Ectodermal cell (in vitro differentiated cells): ENCODE results near the gene TAC4.

Source experiments
- H3K27ac ChIP-seq: 2 replicates; pipeline ENCODE4 v1.7.0; 2013; ENCODE audit warnings: mild to moderate bottlenecking, low read depth, low read length; ENCODE audit not compliant: insufficient read depth, poor library complexity, severe bottlenecking
- H3K27me3 ChIP-seq: 2 replicates; pipeline ENCODE4 v1.7.0; 2013; ENCODE audit warnings: mild to moderate bottlenecking, low read length; ENCODE audit not compliant: insufficient read depth, control insufficient read depth, poor library complexity, severe bottlenecking
- H3K36me3 ChIP-seq: one replicate; pipeline ENCODE4 v1.7.0; 2013; ENCODE audit warnings: low read length; ENCODE audit not compliant: control insufficient read depth, insufficient read depth
- H3K4me1 ChIP-seq: one replicate; pipeline ENCODE4 v1.7.0; 2013; ENCODE audit warnings: low read length; ENCODE audit not compliant: control insufficient read depth, insufficient read depth
- H3K4me3 ChIP-seq: 2 replicates; pipeline ENCODE4 v1.7.0; 2013; ENCODE audit warnings: low read depth, low read length, control low read depth; ENCODE audit not compliant: insufficient read depth
- H3K9me3 ChIP-seq: 2 replicates; pipeline ENCODE4 v1.7.0; 2013; ENCODE audit warnings: mild to moderate bottlenecking, low read length, moderate library complexity; ENCODE audit not compliant: control insufficient read depth
- WGBS, 2 experiments: methylation state at CpG; one replicate each; pipeline ENCODE4 v1.1.7; 2013; ENCODE audit warnings: missing lambda C conversion rate in 2 of 2; 5-methylcytosine and 5-hydroxymethylcytosine counted together

Gene TAC4

DNA sequence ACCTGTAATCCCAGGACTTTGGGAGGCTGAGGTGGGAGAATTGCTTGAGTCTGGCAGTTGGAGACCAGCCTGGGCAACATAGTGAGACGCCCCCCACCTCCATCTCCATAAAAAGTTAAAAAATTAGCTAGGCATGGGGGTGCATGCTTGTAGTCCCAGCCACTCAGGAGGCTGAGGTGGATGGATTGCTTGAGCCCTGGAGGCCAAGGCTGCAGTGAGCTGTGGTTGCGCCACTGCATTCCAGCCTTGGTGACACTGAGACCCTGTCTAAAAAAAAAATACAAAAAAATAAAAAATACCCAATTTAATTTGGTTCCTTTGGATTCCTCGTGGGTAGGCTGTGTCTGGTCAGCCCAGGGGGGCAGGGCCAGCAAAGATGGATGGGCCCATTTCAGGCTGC lies 26.1 kb upstream of the TAC4 start:
- no peak overlapping the region for H3K4me3 ChIP-seq
- 88 to 91% methylated on average over 3 of the region's 3 CpGs for WGBS, 2 experiments
- H3K27ac ChIP-seq, result no peak overlapping the region
- no peaks in the 10 kb centered on the region for H3K27me3 ChIP-seq
- no peaks in the 10 kb centered on the region for H3K9me3 ChIP-seq
- H3K36me3 ChIP-seq, result no peaks in the 10 kb centered on the region
- H3K4me1 ChIP-seq, result peaks cover 11% of the 10 kb centered on the region

DNA sequence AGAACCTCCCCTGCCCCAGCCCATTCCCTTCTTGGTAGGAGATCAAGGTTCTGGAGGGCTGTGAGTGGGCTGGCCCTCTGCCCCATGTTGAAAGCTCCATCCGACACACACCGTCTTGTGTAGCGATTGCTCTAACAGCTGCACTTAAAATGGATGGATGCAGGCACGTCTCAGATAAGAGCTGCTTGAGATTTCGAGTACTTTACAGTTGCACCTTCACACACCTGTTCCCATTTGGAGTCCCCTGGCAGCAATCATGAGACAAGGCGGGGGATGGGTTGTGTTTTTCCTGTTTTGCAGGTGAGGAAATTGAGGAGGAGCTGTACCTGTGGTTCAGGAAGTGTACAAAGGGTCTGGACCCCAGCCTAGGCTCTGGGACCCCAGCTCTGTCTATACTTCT lies 25.6 kb upstream of the TAC4 start:
- Histone ChIP-seq H3K4me1 (peaks cover 12% of the 10 kb centered on the region), H3K9me3 (no peaks in the 10 kb centered on the region), H3K36me3 (no peaks in the 10 kb centered on the region), H3K4me3 (no peak overlapping the region), H3K27me3 (no peaks in the 10 kb centered on the region), H3K27ac (no peak overlapping the region)
- whole genome bisulfite sequencing, 2 experiments, result 88 to 94% methylated on average over 6 of the region's 6 CpGs

DNA sequence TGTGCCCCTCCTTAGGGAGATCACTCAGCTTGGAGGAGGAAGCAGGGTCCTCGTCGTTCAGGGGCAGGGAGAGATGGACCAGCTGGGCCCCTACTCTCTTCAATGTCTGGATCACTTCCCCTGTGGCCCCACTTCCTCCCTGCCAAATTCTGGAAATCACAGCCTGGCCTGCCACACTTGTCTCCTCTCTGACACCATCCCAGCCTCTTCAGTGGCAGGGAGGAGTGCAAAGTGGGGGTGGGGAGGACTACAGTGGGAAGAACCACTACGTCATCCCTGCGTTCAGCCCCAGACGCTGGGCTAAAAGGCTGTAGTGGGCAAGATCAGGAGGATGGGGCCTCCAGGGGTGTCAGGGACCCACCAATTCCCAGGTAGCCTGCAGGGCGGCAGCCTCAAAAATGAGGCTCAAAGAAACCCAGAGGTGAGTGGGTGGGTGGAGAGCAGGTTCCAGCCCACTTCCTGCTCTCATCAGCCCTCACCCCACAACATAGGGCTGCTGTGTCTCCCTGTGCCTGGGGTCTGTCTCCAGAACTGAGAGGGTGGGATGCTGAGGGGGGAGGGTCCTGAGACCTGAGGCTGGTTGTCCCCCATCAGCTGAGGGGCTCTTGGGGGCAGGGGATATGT lies 25.0 kb upstream of the TAC4 start:
- Histone ChIP-seq H3K27me3 (no peaks in the 10 kb centered on the region), H3K9me3 (no peaks in the 10 kb centered on the region), H3K4me3 (no peak overlapping the region), H3K4me1 (peaks cover 17% of the 10 kb centered on the region), H3K27ac (no peak overlapping the region), H3K36me3 (no peaks in the 10 kb centered on the region)
- WGBS, 2 experiments, result 80 to 89% methylated on average over 6 of the region's 6 CpGs

DNA sequence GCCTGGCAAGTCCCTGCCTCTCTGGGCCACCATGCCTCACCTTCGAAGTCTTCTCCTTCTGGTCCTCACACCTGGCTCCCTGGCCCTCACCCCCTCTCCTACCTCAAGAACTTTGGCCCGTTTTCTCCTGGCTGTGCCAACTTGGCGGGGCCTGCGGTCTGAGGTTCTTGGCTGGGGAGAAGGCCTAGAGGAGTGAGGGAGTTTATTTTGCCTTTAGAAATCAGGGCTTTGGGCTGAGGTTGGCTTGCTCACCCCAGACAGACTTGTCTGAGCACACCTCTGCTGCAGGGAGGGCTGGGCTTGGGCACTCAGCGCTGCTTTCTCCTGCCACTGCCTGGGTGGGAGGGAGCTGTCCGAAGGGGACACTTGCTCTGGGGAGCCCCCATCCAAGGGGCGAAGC lies 23.3 kb upstream of the TAC4 start:
- 90 to 92% methylated on average over 7 of the region's 7 CpGs for WGBS, 2 experiments
- no peak overlapping the region for H3K27ac ChIP-seq
- H3K9me3 ChIP-seq, result no peaks in the 10 kb centered on the region
- peaks cover 19% of the 10 kb centered on the region for H3K4me1 ChIP-seq
- H3K4me3 ChIP-seq, result no peak overlapping the region
- no peaks in the 10 kb centered on the region for H3K36me3 ChIP-seq
- H3K27me3 ChIP-seq, result no peaks in the 10 kb centered on the region

DNA sequence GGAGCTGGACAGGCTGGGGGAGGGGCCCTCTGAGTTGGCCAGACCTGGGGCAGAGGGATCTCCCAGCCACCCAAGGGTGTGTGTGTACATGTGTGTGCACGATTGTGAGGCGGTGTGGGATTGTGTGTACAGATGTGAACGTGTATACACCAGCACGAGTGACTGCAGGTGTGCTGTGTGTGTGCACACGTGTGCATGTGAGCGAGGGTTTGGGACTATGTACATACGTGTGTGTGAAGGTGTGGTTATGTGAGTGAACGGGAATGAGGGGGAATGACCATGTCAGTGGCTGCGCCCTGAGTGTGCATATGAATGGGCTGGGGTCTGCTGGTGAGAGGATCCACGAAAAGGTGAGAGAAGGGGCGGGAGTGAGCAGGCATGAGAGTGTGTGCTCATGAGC lies 22.4 kb upstream of the TAC4 start:
- H3K27ac ChIP-seq, result no peak overlapping the region
- H3K9me3 ChIP-seq, result no peaks in the 10 kb centered on the region
- H3K36me3 ChIP-seq, result no peaks in the 10 kb centered on the region
- H3K4me1 ChIP-seq, result peaks cover 25% of the 10 kb centered on the region
- H3K4me3 ChIP-seq, result no peak overlapping the region
- H3K27me3 ChIP-seq, result no peaks in the 10 kb centered on the region
- 92% methylated on average over 11 of the region's 11 CpGs for WGBS, 2 experiments

DNA sequence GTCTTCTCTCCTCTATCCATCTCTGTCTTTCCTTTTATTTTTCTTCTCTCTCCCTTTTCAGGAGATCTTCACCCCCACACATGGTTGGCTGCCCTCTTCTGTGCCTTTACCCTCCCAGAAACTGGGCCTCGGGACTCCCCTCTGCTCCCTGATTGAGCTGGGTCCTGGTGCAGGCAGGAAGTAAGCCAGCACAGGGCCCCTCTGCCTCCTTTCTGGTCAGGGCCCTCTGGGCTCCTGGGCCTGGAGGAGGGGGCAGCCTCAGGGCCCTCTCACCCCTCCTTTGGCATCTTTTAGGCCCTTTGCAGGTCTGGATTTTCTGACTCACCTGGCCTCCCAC lies 21.1 kb upstream of the TAC4 start:
- no peaks in the 10 kb centered on the region for H3K9me3 ChIP-seq

DNA sequence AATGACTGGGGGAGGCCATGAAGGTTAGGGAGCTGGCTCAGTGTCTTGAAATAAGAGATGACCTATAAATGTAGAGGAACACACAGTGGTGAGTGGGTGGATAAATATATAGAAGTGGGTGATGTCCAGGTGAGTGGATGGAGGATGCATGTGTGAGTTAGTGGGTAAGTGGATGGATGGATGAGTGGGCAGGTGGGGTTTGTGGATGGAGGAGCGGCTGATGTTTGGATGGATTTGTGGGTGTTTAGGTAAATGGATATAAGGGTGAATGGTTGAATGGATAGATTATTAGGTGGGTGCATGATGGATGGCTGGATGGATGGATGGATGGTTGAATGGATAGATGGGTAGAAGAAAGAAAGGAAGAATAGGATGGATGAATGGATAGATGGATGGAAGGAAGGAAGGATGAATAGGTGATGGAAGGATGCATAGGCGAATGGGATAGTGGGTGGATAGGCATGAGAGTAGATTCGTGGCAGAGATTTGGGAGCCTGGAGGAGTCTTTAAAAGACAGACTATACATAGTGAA lies 19.1 kb upstream of the TAC4 start:
- H3K4me3 ChIP-seq, result no peak overlapping the region
- no peaks in the 10 kb centered on the region for H3K27me3 ChIP-seq
- no peaks in the 10 kb centered on the region for H3K9me3 ChIP-seq
- H3K36me3 ChIP-seq, result no peaks in the 10 kb centered on the region
- peaks cover 39% of the 10 kb centered on the region for H3K4me1 ChIP-seq
- no peak overlapping the region for H3K27ac ChIP-seq
- WGBS, 2 experiments, result 93 to 95% methylated on average over 3 of the region's 3 CpGs

More for the DNA sequence above, 21.1 kb upstream of the TAC4 start:
- H3K4me1 ChIP-seq, result peaks cover 31% of the 10 kb centered on the region
- WGBS, 2 experiments, result 58 to 64% methylated on average over 1 of the region's 1 CpG
- H3K27ac ChIP-seq, result no peak overlapping the region
- H3K36me3 ChIP-seq, result no peaks in the 10 kb centered on the region
- H3K27me3 ChIP-seq, result no peaks in the 10 kb centered on the region
- no peak overlapping the region for H3K4me3 ChIP-seq

DNA sequence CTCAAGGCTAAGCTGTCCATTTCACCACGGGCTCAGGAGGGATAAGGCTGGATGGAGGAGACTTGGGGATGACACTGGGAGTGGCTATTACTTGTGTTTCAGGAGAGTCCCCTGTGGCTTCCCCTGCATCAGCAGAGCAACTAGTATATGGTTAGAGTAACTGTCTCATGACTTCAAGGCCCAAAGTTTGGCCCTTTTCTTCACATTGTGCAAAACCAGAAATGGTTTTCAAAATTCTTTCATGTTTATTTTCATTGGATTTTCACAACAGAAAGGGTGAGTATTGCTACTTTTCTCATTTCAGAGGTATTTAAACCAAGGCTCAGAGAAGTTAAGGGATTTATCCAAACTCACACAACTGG lies 18.1 kb upstream of the TAC4 start:
- H3K27me3 ChIP-seq, result no peaks in the 10 kb centered on the region
- H3K4me1 ChIP-seq, result peaks cover 39% of the 10 kb centered on the region
- H3K27ac ChIP-seq, result peak overlapping the region; percentile 91
- H3K9me3 ChIP-seq, result no peaks in the 10 kb centered on the region
- no peak overlapping the region for H3K4me3 ChIP-seq
- no peaks in the 10 kb centered on the region for H3K36me3 ChIP-seq
- 0% methylated on average over 1 of the region's 1 CpG for WGBS, 2 experiments

DNA sequence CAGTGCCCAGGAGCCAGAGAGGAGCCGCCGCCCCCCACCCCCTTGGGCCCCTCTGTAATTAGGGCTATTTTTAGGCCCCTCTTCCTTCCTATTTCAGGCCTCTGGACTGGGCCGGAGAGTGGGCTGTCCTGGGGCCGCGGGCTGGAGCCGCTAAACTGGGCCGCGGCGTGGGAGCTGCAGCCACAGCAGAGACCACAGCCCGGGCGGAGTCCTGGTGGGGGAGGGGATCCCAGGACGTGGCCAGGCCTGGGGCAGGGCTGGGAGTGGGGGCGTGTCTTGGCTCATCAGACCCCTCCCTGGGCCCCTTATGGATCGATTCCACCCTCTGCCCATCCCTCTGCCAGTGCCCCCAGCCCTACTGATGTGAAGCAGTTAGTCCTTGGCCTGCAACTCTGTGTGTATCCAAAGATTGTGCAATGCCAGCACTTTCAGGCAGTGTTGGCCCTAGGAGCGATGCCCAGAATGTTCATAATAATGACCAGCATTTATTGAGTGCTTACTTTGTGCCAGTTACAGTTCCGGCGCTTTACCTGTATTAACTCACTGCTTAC lies 15.0 kb upstream of the TAC4 start:
- Histone ChIP-seq H3K4me1 (peaks cover 27% of the 10 kb centered on the region), H3K4me3 (no peak overlapping the region), H3K27ac (no peak overlapping the region), H3K36me3 (no peaks in the 10 kb centered on the region), H3K9me3 (no peaks in the 10 kb centered on the region), H3K27me3 (no peaks in the 10 kb centered on the region)
- WGBS, 2 experiments, result 73 to 78% methylated on average over 17 of the region's 17 CpGs

DNA sequence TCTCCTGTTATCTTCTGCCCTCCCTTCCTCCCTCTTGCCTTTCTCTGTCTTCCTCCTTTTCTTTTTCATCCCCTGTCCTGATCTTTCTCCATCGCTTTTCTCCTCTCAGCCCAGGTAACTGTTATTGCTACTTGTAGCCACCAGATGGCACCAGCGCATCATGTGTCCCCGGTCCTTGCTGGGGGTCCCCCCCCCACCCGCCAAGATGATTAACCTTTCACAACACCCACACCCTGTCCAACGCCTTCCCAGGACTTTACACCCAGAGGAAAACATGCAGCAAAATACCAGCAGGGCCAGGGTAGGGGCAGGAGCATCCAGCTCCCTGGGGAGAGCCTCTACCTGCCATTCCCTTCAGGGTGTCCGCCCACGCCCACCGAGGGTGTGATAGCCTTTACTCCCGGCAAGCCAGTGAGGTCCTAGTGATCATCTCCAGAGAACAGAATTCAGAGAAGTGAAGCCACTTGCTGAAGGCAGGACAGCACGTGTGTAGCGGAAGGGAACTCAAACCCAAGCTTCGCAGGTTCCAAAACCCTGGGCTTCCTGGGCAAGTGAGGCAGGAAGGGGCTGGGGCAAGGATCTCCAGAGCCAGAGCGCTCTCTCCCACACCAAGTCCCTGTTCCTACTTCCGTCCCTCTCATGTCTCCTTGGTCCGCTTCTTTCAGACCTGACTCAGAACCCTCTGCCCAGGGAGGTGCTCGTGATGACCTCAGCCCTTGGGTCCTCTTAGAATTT lies 13.4 kb upstream of the TAC4 start:
- Histone ChIP-seq H3K4me3 (no peak overlapping the region), H3K9me3 (no peaks in the 10 kb centered on the region), H3K4me1 (peaks cover 26% of the 10 kb centered on the region), H3K36me3 (no peaks in the 10 kb centered on the region), H3K27ac (no peak overlapping the region), H3K27me3 (no peaks in the 10 kb centered on the region)
- 50% methylated on average over 16 of the region's 16 CpGs for WGBS, 2 experiments
